Breast epithelium (tissue), 3 donors: ENCODE measurements around the gene STEAP1.
"Not testable (repeated sequence)": the region's sequence is repeated elsewhere in the genome, so short reads cannot be mapped to it uniquely, and the experiment has no call there.

Source experiments
- CTCF ChIP-seq, 3 donors: fragments of 450-650 bp; IDR thresholded peaks; one replicate each; pipeline ENCODE4 v1.5.1; 2016 to 2017; ENCODE audit warnings: antibody characterized with exemption in 3 of 3, mild to moderate bottlenecking in 3 of 3, moderate library complexity in 3 of 3
- POLR2AphosphoS5 ChIP-seq, 3 donors: sonication (generic); formaldehyde crosslinking; IDR thresholded peaks; one replicate each; pipeline ENCODE4 v1.6.1; 2017; ENCODE audit warnings: antibody characterized with exemption in 3 of 3

- not testable (repeated sequence) for TF ChIP-seq CTCF, POLR2AphosphoS5 (IDR thresholded peaks at IDR 0.05)
These were observed 2.4 kb upstream of the STEAP1 start for GRCh38 chr7:90151884-90152283.
